Endothelial cell of umbilical vein (primary cell): ENCODE data around the gene TRIM41.

Source experiments
- CTCF ChIP-seq, 2 donors: IDR thresholded peaks; 1 replicate in 1 of 2; 2 replicates in 1 of 2; pipeline ENCODE4 v1.5.1; 2011; ENCODE audit warnings: low read length in 2 of 2, mild to moderate bottlenecking in 2 of 2, moderate library complexity in 2 of 2, control low read depth in 1 of 2, inconsistent platforms in 1 of 2, low read depth in 1 of 2; ENCODE audit not compliant: insufficient read depth in 1 of 2; ENCODE audit errors: extremely low read depth in 1 of 2
- POLR2A ChIP-seq: IDR thresholded peaks from 2 replicates; pipeline ENCODE4 v1.6.1; 2012; ENCODE audit warnings: low read depth, mild to moderate bottlenecking, control low read depth, low read length

GRCh38 chr5:181230551-181230950 lies 7.5 kb downstream of the TRIM41 start:
- TF ChIP-seq CTCF (IDR thresholded peaks at IDR 0.05; ENCODE audit: extremely low read depth in 1 of 2, insufficient read depth in 1 of 2, low read depth in 1 of 2, low read length in 2 of 2): no peak
- no peak for TF ChIP-seq POLR2A
